Prostate gland (tissue), 2 donors: ENCODE data around the gene TM9SF1.
"Not testable (repeated sequence)": the region's sequence is repeated elsewhere in the genome, so short reads cannot be mapped to it uniquely, and the experiment has no call there.

ENCODE experiments used
- CTCF ChIP-seq, 4 experiments: fragments of 200-600 bp in 2 of 4; fragments of 450-650 bp in 2 of 4; sonication (generic) in 2 of 4; IDR thresholded peaks; 1 replicate in 3 of 4; 2 replicates in 1 of 4; pipeline ENCODE4 v1.5.1; 2016 to 2019; ENCODE audit warnings: antibody characterized with exemption in 4 of 4, mild to moderate bottlenecking in 2 of 4, moderate library complexity in 2 of 4
- POLR2A ChIP-seq: fragments of 450-650 bp; IDR thresholded peaks from one replicate; pipeline ENCODE4 v1.6.1; 2016; ENCODE audit warnings: antibody characterized with exemption, mild to moderate bottlenecking

- TF ChIP-seq POLR2A; CTCF (IDR thresholded peaks at IDR 0.05): not testable (repeated sequence)
Measured at GRCh38 chr14:24202538-24202937, 7.3 kb upstream of the TM9SF1 start.
